Endothelial cell of umbilical vein (primary cell): ENCODE measurements around the gene VSIG1. TPM values are rescaled to one million over a fixed set of nuclear protein-coding genes. Genes with fewer than 3 reads are reported as not detected.

Source experiments
- BruUV-seq: library from RNA; stranded (reverse); fragments of 400-500 nt; replicated peaks from 2 replicates; lab custom pipeline; 2021; lab: Mats Ljungman, UMichigan
- CTCF ChIA-PET: fragments of 300-600, 350-600 bp; sonication (Branson Sonifier 250); formaldehyde crosslinking; loops from one replicate; lab custom pipeline; 2021; ENCODE audit warnings: antibody characterized with exemption, inconsistent platforms; lab: Charles Lee
- POLR2A ChIA-PET: fragments of 300-600, 350-600 bp; sonication (Branson Sonifier 250); formaldehyde crosslinking; loops from one replicate; lab custom pipeline; 2021; ENCODE audit warnings: antibody characterized with exemption, inconsistent platforms; lab: Charles Lee
- DNase-seq: peaks from one replicate; pipeline ENCODE4 v3.0.0-alpha.2; 2011; ENCODE audit warnings: low read depth, low spot score
- FAIRE-seq: peaks from 2 replicates; lab custom pipeline; 2011; peaks lifted over from hg19 to GRCh38; lab: Jason Lieb, UNC
- H2AFZ ChIP-seq: 2 replicates; pipeline ENCODE4 v1.6.0; 2012; ENCODE audit warnings: low read depth, low read length, control low read depth, inconsistent platforms
- H3K27ac ChIP-seq: 2 replicates; pipeline ENCODE4 v1.5.1; 2011; ENCODE audit warnings: low read depth, mild to moderate bottlenecking, control low read depth, low read length, moderate library complexity; ENCODE audit not compliant: insufficient read depth
- H3K27me3 ChIP-seq, 2 experiments: 2 replicates each; pipeline versions ENCODE4 v1.6.0 to v1.6.1; 2011; ENCODE audit warnings: low read length in 2 of 2, mixed read lengths in 1 of 2; ENCODE audit not compliant: control insufficient read depth in 2 of 2, insufficient read depth in 2 of 2
- H3K36me3 ChIP-seq, 2 experiments: 2 replicates in 1 of 2; 3 replicates in 1 of 2; pipeline ENCODE4 v1.5.1; 2011; ENCODE audit warnings: low read length in 2 of 2, mild to moderate bottlenecking in 1 of 2, moderate library complexity in 1 of 2; ENCODE audit not compliant: control insufficient read depth in 2 of 2, insufficient read depth in 2 of 2; ENCODE audit errors: extremely low read depth in 1 of 2
- H3K4me1 ChIP-seq: 3 replicates; pipeline ENCODE4 v1.5.1; 2011; ENCODE audit warnings: mild to moderate bottlenecking, low read length; ENCODE audit not compliant: control insufficient read depth, insufficient read depth; ENCODE audit errors: extremely low read depth
- H3K4me2 ChIP-seq: 2 replicates; pipeline ENCODE4 v1.6.1; 2011; ENCODE audit warnings: low read length, control low read depth, mixed read lengths; ENCODE audit not compliant: insufficient read depth
- H3K4me3 ChIP-seq, 3 experiments: fragments of 200-600 bp in 1 of 3; sonication (generic), shearing (Covaris generic) in 1 of 3; replicated peaks in 1 of 3; 2 replicates each; pipeline ENCODE4 v1.5.1; 2011 to 2016; ENCODE audit warnings: control low read depth in 3 of 3, low read length in 3 of 3, mild to moderate bottlenecking in 2 of 3, inconsistent platforms in 1 of 3, low read depth in 1 of 3, moderate library complexity in 1 of 3; ENCODE audit not compliant: insufficient read depth in 1 of 3
- H3K79me2 ChIP-seq: 2 replicates; pipeline ENCODE4 v1.6.0; 2012; ENCODE audit warnings: low read length, inconsistent platforms; ENCODE audit not compliant: control insufficient read depth, insufficient read depth
- H3K9ac ChIP-seq: replicated peaks from 2 replicates; pipeline ENCODE3; 2011; ENCODE audit warnings: low read length, control low read depth; ENCODE audit not compliant: insufficient read depth; ENCODE audit errors: extremely low read depth
- H3K9me1 ChIP-seq: replicated peaks from 3 replicates; pipeline ENCODE4 v1.6.0; 2011; ENCODE audit warnings: mild to moderate bottlenecking, low read length; ENCODE audit not compliant: control insufficient read depth, insufficient read depth; ENCODE audit errors: extremely low read depth
- H3K9me3 ChIP-seq: replicated peaks from 2 replicates; pipeline ENCODE4 v1.5.1; 2012; ENCODE audit warnings: low read length, inconsistent platforms; ENCODE audit not compliant: control insufficient read depth, insufficient read depth
- H4K20me1 ChIP-seq: replicated peaks from 2 replicates; pipeline ENCODE3; 2011; ENCODE audit warnings: mild to moderate bottlenecking, low read length; ENCODE audit not compliant: control insufficient read depth, insufficient read depth; ENCODE audit errors: extremely low read depth
- CTCF ChIP-seq, 2 donors: IDR thresholded peaks; 1 replicate in 1 of 2; 2 replicates in 1 of 2; pipeline ENCODE4 v1.5.1; 2011; ENCODE audit warnings: low read length in 2 of 2, mild to moderate bottlenecking in 2 of 2, moderate library complexity in 2 of 2, control low read depth in 1 of 2, inconsistent platforms in 1 of 2, low read depth in 1 of 2; ENCODE audit not compliant: insufficient read depth in 1 of 2; ENCODE audit errors: extremely low read depth in 1 of 2
- EZH2 ChIP-seq: IDR thresholded peaks from 2 replicates; pipeline ENCODE4 v1.6.1; 2012; ENCODE audit warnings: borderline replicate concordance, low read depth, mild to moderate bottlenecking, moderate library complexity, low read length, inconsistent platforms; ENCODE audit not compliant: severe bottlenecking
- FOS ChIP-seq: IDR thresholded peaks from 2 replicates; pipeline ENCODE4 v1.6.1; 2011; ENCODE audit warnings: mild to moderate bottlenecking, low read length, moderate library complexity, borderline replicate concordance; ENCODE audit not compliant: insufficient read depth
- GATA2 ChIP-seq: IDR thresholded peaks from 2 replicates; pipeline ENCODE4 v1.7.0; 2011; ENCODE audit warnings: low read depth, mild to moderate bottlenecking, moderate library complexity, mixed read lengths, low read length; ENCODE audit not compliant: insufficient read length, insufficient read depth
- JUN ChIP-seq: IDR thresholded peaks from 2 replicates; pipeline ENCODE4 v1.6.1; 2011; ENCODE audit warnings: borderline replicate concordance, low read depth; ENCODE audit not compliant: insufficient read length, insufficient read depth
- MAX ChIP-seq: IDR thresholded peaks from 2 replicates; pipeline ENCODE4 v1.6.1; 2011; ENCODE audit not compliant: insufficient read depth, insufficient read length
- MYC ChIP-seq: IDR thresholded peaks from one replicate; pipeline ENCODE4 v1.6.1; 2011; ENCODE audit warnings: mild to moderate bottlenecking, low read depth, low read length
- POLR2A ChIP-seq: IDR thresholded peaks from 2 replicates; pipeline ENCODE4 v1.6.1; 2012; ENCODE audit warnings: low read depth, mild to moderate bottlenecking, control low read depth, low read length
- POLR2AphosphoS5 ChIP-seq: IDR thresholded peaks from 2 replicates; pipeline ENCODE4 v1.6.1; 2012; ENCODE audit warnings: low read depth, mild to moderate bottlenecking, control low read depth, low read length, moderate library complexity; ENCODE audit not compliant: insufficient read depth
- dilution Hi-C: fragments of 300-500 bp; cut with MboI; formaldehyde crosslinking; loops from one replicate; pipeline ENCODE4 v1.15.0; 2019; ENCODE audit warnings: low sequenced_read_pairs; ENCODE audit not compliant: extremely low pct_ligation_motif_present
- intact Hi-C: fragments of 100-400 bp; cut with micrococcal nuclease; formaldehyde crosslinking; loops from one replicate; pipeline ENCODE4 v1.10.0; 2022
- polyA plus RNA-seq, 4 experiments: library from polyadenylated mRNA; depleted of rRNA in 3 of 4; stranded (reverse) in 3 of 4; unstranded in 1 of 4; fragments of >200 nt; gene quantifications; 2 replicates each; pipeline versions ENCODE4 v1.2.1 to v1.2.3, GENCODE V29; 2011 to 2012; ENCODE audit warnings: missing spikeins in 1 of 4
- total RNA-seq: library from RNA; stranded (reverse); gene quantifications from 2 replicates; pipeline ENCODE4 v1.2.3, GENCODE V29; 2021

Gene VSIG1
- total and polyA plus RNA-seq, 2 donors (not counting 3 experiments of a cell fraction or from before 2014, with no cell fraction given), result 1.5 to 2.1 TPM

DNA sequence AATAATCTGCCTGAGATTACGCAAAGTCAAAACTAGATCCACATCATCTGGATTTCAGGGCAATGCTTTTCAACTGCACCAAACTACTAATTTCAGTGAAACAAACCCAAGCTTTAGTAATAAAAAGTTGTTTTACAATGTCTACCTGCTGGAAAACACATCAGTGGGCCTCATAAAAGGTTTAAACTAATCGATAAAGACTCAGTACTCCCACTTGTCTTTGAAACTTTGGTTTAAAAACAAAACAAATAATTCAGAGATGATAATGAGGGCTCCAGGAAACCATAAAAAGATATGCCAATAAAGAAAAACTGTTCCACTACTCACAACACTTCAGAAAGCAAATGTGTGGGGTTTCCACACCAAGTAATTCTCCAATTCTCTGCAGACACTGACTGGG lies 36.2 kb downstream of the VSIG1 start:
- Histone ChIP-seq H3K36me3 (no peaks in the 10 kb centered on the region), H3K9me1 (no peaks in the 10 kb centered on the region), H4K20me1 (no peaks in the 10 kb centered on the region), H3K4me3 (no peak overlapping the region), H3K9ac (no peak overlapping the region), H3K27me3 (no peaks in the 10 kb centered on the region), H3K4me2 (no peak overlapping the region), H3K79me2 (no peaks in the 10 kb centered on the region), H3K27ac (no peak overlapping the region), H3K9me3 (no peaks in the 10 kb centered on the region), H3K4me1 (no peaks in the 10 kb centered on the region), H2AFZ (no peak overlapping the region)
- DNase-seq (no peak), FAIRE-seq (no peak)
- POLR2A ChIA-PET, result no interaction called here
- CTCF ChIA-PET, result no interaction called here
- TF ChIP-seq JUN (no peak), MYC (no peak), MAX (no peak), POLR2A (no peak), GATA2 (no peak), CTCF (IDR thresholded peaks at IDR 0.05; ENCODE audit: extremely low read depth in 1 of 2, insufficient read depth in 1 of 2, low read depth in 1 of 2, low read length in 2 of 2) (no peak), EZH2 (no peak), POLR2AphosphoS5 (no peak), FOS (no peak)
- BruUV-seq, result no TSS peak
- intact Hi-C loops (no loop called here), dilution Hi-C loops (no loop called here)
